Measurements from ENCODE around the gene THSD7A.
A peak's percentile ranks its signal among the peaks of the same experiment; 100 is the strongest.

The THSD7A gene

GRCh38 chr7:11369696-11370095, 462.3 kb downstream of the THSD7A start:
- peak overlapping the region; percentile 24 for H3K4me2 ChIP-seq (ENCODE audit: low read length)
- H2AFZ ChIP-seq (ENCODE audit: low read depth, low read length): peak overlapping the region; percentile 97
- no peak for TF ChIP-seq EZH2phosphoT487 (IDR thresholded peaks at IDR 0.05; ENCODE audit: low read depth)
- TF ChIP-seq, protein P1, sequence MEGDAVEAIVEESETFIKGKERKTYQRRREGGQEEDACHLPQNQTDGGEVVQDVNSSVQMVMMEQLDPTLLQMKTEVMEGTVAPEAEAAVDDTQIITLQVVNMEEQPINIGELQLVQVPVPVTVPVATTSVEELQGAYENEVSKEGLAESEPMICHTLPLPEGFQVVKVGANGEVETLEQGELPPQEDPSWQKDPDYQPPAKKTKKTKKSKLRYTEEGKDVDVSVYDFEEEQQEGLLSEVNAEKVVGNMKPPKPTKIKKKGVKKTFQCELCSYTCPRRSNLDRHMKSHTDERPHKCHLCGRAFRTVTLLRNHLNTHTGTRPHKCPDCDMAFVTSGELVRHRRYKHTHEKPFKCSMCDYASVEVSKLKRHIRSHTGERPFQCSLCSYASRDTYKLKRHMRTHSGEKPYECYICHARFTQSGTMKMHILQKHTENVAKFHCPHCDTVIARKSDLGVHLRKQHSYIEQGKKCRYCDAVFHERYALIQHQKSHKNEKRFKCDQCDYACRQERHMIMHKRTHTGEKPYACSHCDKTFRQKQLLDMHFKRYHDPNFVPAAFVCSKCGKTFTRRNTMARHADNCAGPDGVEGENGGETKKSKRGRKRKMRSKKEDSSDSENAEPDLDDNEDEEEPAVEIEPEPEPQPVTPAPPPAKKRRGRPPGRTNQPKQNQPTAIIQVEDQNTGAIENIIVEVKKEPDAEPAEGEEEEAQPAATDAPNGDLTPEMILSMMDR (IDR thresholded peaks at IDR 0.05; ENCODE audit: low read depth, low read length): no peak
- H4K20me1 ChIP-seq (ENCODE audit: insufficient read depth, low read length): no peaks in the 10 kb centered on the region
- no peak overlapping the region for H3K9ac ChIP-seq (ENCODE audit: low read length)
- H3K4me1 ChIP-seq (ENCODE audit: low read length): peaks cover 10% of the 10 kb centered on the region
- H3K36me3 ChIP-seq (replicated peaks; ENCODE audit: low read depth, low read length): no peaks in the 10 kb centered on the region
- H3K27me3 ChIP-seq (ENCODE audit: low read depth, low read length): no peaks in the 10 kb centered on the region
- H3K4me3 ChIP-seq (ENCODE audit: low read length): no peak overlapping the region
- no peak overlapping the region for H3K27ac ChIP-seq (ENCODE audit: low read length)
- no peaks in the 10 kb centered on the region for H3K9me3 ChIP-seq (ENCODE audit: insufficient read depth, low read length)
- H3K79me2 ChIP-seq (ENCODE audit: low read length): no peaks in the 10 kb centered on the region

DNA sequence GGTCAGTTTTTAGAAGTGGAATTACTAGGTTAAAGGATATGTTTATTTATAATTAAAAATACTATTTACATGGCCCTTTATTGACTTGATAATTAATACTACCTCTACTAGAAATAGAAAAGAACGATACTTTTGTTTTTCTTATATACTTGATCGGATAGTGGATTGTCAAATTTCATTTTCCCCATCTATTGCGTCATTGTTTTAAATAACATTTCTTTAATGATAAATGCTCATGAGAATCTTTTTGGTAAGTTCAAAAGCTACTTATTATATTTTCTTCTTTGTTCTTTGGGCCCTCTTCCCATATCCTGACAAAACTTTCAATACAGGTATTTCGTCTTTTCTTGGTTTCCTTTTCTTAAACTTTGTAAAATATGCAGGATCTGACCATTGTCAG, 465.9 kb downstream of the THSD7A start:
- Histone ChIP-seq H3K27ac (ENCODE audit: low read length) (no peak overlapping the region), H3K9me3 (ENCODE audit: insufficient read depth, low read length) (no peaks in the 10 kb centered on the region), H3K4me3 (ENCODE audit: low read length) (no peak overlapping the region), H3K9ac (ENCODE audit: low read length) (no peak overlapping the region), H3K27me3 (ENCODE audit: low read depth, low read length) (no peaks in the 10 kb centered on the region), H3K36me3 (replicated peaks; ENCODE audit: low read depth, low read length) (no peaks in the 10 kb centered on the region), H3K79me2 (ENCODE audit: low read length) (no peaks in the 10 kb centered on the region), H3K4me1 (ENCODE audit: low read length) (peaks cover 10% of the 10 kb centered on the region), H3K4me2 (ENCODE audit: low read length) (no peak overlapping the region), H2AFZ (ENCODE audit: low read depth, low read length) (no peak overlapping the region), H4K20me1 (ENCODE audit: insufficient read depth, low read length) (no peaks in the 10 kb centered on the region)
- no peak for TF ChIP-seq EZH2phosphoT487 (IDR thresholded peaks at IDR 0.05; ENCODE audit: low read depth)
- TF ChIP-seq, protein P1 (IDR thresholded peaks at IDR 0.05; ENCODE audit: low read depth, low read length): no peak

DNA sequence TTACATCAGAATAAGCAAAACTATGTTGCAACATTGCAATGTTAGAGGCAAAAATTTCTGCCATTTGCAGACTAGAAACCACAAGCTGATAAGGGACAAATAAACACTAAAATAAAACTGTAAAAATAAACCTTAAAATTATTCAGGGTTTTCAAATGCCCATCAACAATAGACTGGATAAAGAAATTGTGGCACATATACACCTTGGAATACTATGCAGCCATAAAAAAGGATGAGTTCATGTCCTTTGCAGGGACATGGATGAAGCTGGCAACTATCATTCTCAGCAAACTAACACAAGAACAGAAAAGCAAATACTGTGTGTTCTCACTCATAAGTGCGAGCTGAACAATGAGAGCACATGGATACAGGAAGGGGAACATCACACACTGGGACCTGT, 473.4 kb downstream of the THSD7A start:
- Histone ChIP-seq H3K4me1 (ENCODE audit: low read length) (no peaks in the 10 kb centered on the region), H3K79me2 (ENCODE audit: low read length) (no peaks in the 10 kb centered on the region), H3K27ac (ENCODE audit: low read length) (no peak overlapping the region), H2AFZ (ENCODE audit: low read depth, low read length) (no peak overlapping the region), H3K9ac (ENCODE audit: low read length) (no peak overlapping the region), H3K4me2 (ENCODE audit: low read length) (no peak overlapping the region), H3K9me3 (ENCODE audit: insufficient read depth, low read length) (no peaks in the 10 kb centered on the region), H4K20me1 (ENCODE audit: insufficient read depth, low read length) (no peaks in the 10 kb centered on the region), H3K36me3 (replicated peaks; ENCODE audit: low read depth, low read length) (no peaks in the 10 kb centered on the region), H3K4me3 (ENCODE audit: low read length) (no peak overlapping the region), H3K27me3 (ENCODE audit: low read depth, low read length) (no peaks in the 10 kb centered on the region)
- TF ChIP-seq EZH2phosphoT487 (IDR thresholded peaks at IDR 0.05; ENCODE audit: low read depth): no peak
- TF ChIP-seq, protein P1 (IDR thresholded peaks at IDR 0.05; ENCODE audit: low read depth, low read length): no peak

GRCh38 chr7:11355399-11356005, 476.5 kb downstream of the THSD7A start:
- no peak overlapping the region for H3K27ac ChIP-seq (ENCODE audit: low read length)
- H3K36me3 ChIP-seq (replicated peaks; ENCODE audit: low read depth, low read length): no peaks in the 10 kb centered on the region
- no peak overlapping the region for H3K4me3 ChIP-seq (ENCODE audit: low read length)
- TF ChIP-seq, protein P1 (IDR thresholded peaks at IDR 0.05; ENCODE audit: low read depth, low read length): no peak
- no peak for TF ChIP-seq EZH2phosphoT487 (IDR thresholded peaks at IDR 0.05; ENCODE audit: low read depth)
- no peaks in the 10 kb centered on the region for H3K79me2 ChIP-seq (ENCODE audit: low read length)
- no peak overlapping the region for H3K4me2 ChIP-seq (ENCODE audit: low read length)
- H3K27me3 ChIP-seq (ENCODE audit: low read depth, low read length): no peaks in the 10 kb centered on the region
- no peak overlapping the region for H3K9ac ChIP-seq (ENCODE audit: low read length)
- H2AFZ ChIP-seq (ENCODE audit: low read depth, low read length): no peak overlapping the region
- H3K9me3 ChIP-seq (ENCODE audit: insufficient read depth, low read length): no peaks in the 10 kb centered on the region
- H4K20me1 ChIP-seq (ENCODE audit: insufficient read depth, low read length): no peaks in the 10 kb centered on the region
- no peaks in the 10 kb centered on the region for H3K4me1 ChIP-seq (ENCODE audit: low read length)
